Natural killer cell (primary cell): ENCODE results near the gene CHRM5. TPM values are rescaled to one million over a fixed set of nuclear protein-coding genes. Genes with fewer than 3 reads are reported as not detected.

ENCODE experiments used
- ATAC-seq, 3 donors: fragments of 150-1000 bp in 2 of 3; fragments of 200-7000 bp in 1 of 3; cut with Tn5 transposase; 1 replicate in 1 of 3; 2 replicates in 2 of 3; pipeline ENCODE4 v1.10.0; 2021; ENCODE audit warnings: mild to moderate bottlenecking in 2 of 3, moderate library complexity in 2 of 3
- DNase-seq, 2 donors: peaks; one replicate each; pipeline versions ENCODE4 v3.0.0 to v3.0.0-alpha.2; 2013 to 2021; ENCODE audit warnings: mixed read lengths in 1 of 2
- H3K27ac ChIP-seq: one replicate; pipeline ENCODE4 v1.5.1; 2013; ENCODE audit warnings: mild to moderate bottlenecking, low read length
- H3K27me3 ChIP-seq: one replicate; pipeline ENCODE4 v1.6.1; 2013; ENCODE audit warnings: low read length; ENCODE audit not compliant: control insufficient read depth, insufficient read depth
- H3K36me3 ChIP-seq: one replicate; pipeline ENCODE4 v1.6.1; 2013; ENCODE audit warnings: low read length; ENCODE audit not compliant: control insufficient read depth, insufficient read depth
- H3K4me1 ChIP-seq: one replicate; pipeline ENCODE4 v1.6.1; 2013; ENCODE audit warnings: low read length; ENCODE audit not compliant: control insufficient read depth, insufficient read depth
- H3K4me3 ChIP-seq: one replicate; pipeline ENCODE4 v1.5.1; 2013; ENCODE audit warnings: low read length
- H3K9me3 ChIP-seq: one replicate; pipeline ENCODE4 v1.6.1; 2013; ENCODE audit warnings: low read length; ENCODE audit not compliant: control insufficient read depth, insufficient read depth
- H3K27ac Mint-ChIP-seq, 2 donors: one replicate each; pipeline ENCODE4 v1.8.0; 2022; ENCODE audit warnings: mild to moderate bottlenecking in 2 of 2, mixed read lengths in 2 of 2, moderate library complexity in 1 of 2
- H3K27me3 Mint-ChIP-seq, 2 donors: one replicate each; pipeline ENCODE4 v1.8.0; 2022; ENCODE audit warnings: low read depth in 2 of 2, mixed read lengths in 2 of 2
- H3K36me3 Mint-ChIP-seq: one replicate; pipeline ENCODE4 v1.8.0; 2022; ENCODE audit warnings: mixed read lengths
- H3K4me1 Mint-ChIP-seq, 2 donors: one replicate each; pipeline ENCODE4 v1.8.0; 2022; ENCODE audit warnings: mixed read lengths in 2 of 2
- H3K4me3 Mint-ChIP-seq: one replicate; pipeline ENCODE4 v1.8.0; 2022; ENCODE audit warnings: mild to moderate bottlenecking, moderate library complexity, mixed read lengths
- H3K9me3 Mint-ChIP-seq, 2 donors: one replicate each; pipeline ENCODE4 v1.8.0; 2022; ENCODE audit warnings: mixed read lengths in 2 of 2
- WGBS: methylation state at CpG from one replicate; pipeline ENCODE4 v1.1.7; 2013; ENCODE audit warnings: missing lambda C conversion rate; ENCODE audit not compliant: insufficient coverage; 5-methylcytosine and 5-hydroxymethylcytosine counted together
- intact Hi-C: fragments of 100-400 bp; cut with micrococcal nuclease; formaldehyde crosslinking; loops from one replicate; pipeline ENCODE4 v1.14.2; 2022
- total RNA-seq, 4 donors: library from RNA; stranded (reverse); fragments of 120-200 nt in 1 of 4; gene quantifications; one replicate each; pipeline versions ENCODE4 v1.2.3 to v1.2.4, GENCODE V29; 2013 to 2022
- TF ChIP-seq, protein P1 (sequence below): fragments of 200-600 bp; IDR thresholded peaks from one replicate; pipeline ENCODE4 v1.8.0; 2022; ENCODE audit warnings: antibody characterized with exemption

The CHRM5 gene
- total RNA-seq, 3 donors from 2014 or later (not counting 1 experiment from before 2014, with no cell fraction given), result 0.12 TPM; not detected in 2

DNA sequence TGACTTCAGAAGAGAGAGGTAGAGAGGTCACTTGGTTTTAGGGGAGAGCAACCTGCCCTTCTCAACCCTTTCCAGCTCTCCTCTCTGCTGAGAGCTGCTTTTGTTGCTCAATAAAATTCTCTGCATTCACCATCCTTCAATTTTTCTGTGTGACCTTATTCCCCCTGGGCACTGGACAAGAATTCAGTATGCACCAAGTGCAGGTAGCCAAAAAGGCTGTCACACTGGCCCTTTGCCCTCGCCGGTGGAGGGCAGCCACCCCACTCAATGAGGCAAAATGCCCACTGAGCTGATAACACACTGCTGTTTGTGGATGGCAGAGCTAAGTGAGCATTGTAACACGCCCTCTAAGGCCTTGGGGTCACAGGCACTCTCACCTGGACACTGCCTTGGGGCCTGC is 146.4 kb downstream of the CHRM5 start:
- Mint-ChIP-seq H3K36me3 (no peaks in the 10 kb centered on the region), H3K9me3 (no peaks in the 10 kb centered on the region), H3K27me3 (peaks cover 8 to 23% of the 10 kb centered on the region in 2 donors), H3K4me1 (no peaks in the 10 kb centered on the region), H3K4me3 (no peak overlapping the region), H3K27ac (no peak overlapping the region)
- Histone ChIP-seq H3K27ac (no peak overlapping the region), H3K27me3 (no peaks in the 10 kb centered on the region), H3K36me3 (no peaks in the 10 kb centered on the region), H3K4me3 (no peak overlapping the region), H3K9me3 (no peaks in the 10 kb centered on the region), H3K4me1 (no peaks in the 10 kb centered on the region)
- ATAC-seq (no peak), DNase-seq (no peak)
- intact Hi-C loops, result no loop called here
- TF ChIP-seq, protein P1, sequence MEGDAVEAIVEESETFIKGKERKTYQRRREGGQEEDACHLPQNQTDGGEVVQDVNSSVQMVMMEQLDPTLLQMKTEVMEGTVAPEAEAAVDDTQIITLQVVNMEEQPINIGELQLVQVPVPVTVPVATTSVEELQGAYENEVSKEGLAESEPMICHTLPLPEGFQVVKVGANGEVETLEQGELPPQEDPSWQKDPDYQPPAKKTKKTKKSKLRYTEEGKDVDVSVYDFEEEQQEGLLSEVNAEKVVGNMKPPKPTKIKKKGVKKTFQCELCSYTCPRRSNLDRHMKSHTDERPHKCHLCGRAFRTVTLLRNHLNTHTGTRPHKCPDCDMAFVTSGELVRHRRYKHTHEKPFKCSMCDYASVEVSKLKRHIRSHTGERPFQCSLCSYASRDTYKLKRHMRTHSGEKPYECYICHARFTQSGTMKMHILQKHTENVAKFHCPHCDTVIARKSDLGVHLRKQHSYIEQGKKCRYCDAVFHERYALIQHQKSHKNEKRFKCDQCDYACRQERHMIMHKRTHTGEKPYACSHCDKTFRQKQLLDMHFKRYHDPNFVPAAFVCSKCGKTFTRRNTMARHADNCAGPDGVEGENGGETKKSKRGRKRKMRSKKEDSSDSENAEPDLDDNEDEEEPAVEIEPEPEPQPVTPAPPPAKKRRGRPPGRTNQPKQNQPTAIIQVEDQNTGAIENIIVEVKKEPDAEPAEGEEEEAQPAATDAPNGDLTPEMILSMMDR, result no peak
- 92% methylated on average over 3 of the region's 3 CpGs for WGBS

DNA sequence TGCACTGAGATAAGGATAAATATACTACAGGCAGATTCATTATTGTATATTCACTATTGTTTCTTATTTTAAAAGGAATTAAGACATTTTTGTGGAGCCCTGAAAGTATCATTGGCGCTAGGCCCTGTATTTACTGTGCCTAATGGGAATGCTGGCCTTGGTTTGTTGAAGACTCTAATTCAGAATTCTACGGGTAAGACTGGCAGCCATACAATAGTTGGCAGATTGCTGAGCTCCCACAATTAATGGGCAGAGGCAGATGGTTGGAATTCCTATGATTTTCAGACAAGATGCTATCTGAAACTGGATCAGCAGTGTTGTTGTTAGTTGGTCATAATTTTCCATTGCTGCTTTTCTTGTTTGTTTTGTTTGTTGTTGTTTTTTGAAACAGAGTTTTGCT is 148.3 kb downstream of the CHRM5 start:
- no peaks in the 10 kb centered on the region for H3K9me3 ChIP-seq
- Mint-ChIP-seq H3K27ac (no peak overlapping the region), H3K27me3 (peaks cover 11 to 34% of the 10 kb centered on the region in 2 donors), H3K36me3 (no peaks in the 10 kb centered on the region), H3K4me3 (no peak overlapping the region), H3K4me1 (no peaks in the 10 kb centered on the region), H3K9me3 (no peaks in the 10 kb centered on the region)
- H3K27me3 ChIP-seq, result no peaks in the 10 kb centered on the region
- ATAC-seq (no peak), DNase-seq (no peak)
- intact Hi-C loops, result no loop called here
- no peak overlapping the region for H3K27ac ChIP-seq
- H3K4me3 ChIP-seq, result no peak overlapping the region
- TF ChIP-seq, protein P1, result no peak
- no peaks in the 10 kb centered on the region for H3K36me3 ChIP-seq
- 94% methylated on average over 2 of the region's 2 CpGs for WGBS
- H3K4me1 ChIP-seq, result no peaks in the 10 kb centered on the region

Other genes starting within 250 kb of the CHRM5 start
- 10 to 100 TPM in 1 of 3 donors, 1 to 10 TPM in 2; 9.8 to 11.8 (median 9.9) TPM for gene AVEN, start 70.7 kb downstream of the CHRM5 start, total RNA-seq
- gene EMC7, start 133.4 kb downstream of the CHRM5 start, total RNA-seq, result 10 to 100 TPM; 55.9 to 60.8 (median 59.6) TPM
- gene PGBD4, start 133.6 kb downstream of the CHRM5 start, total RNA-seq, result 1 to 10 TPM; 3.2 to 4.2 (median 4.0) TPM
- 10 to 100 TPM; 24.0 to 33.8 (median 26.1) TPM for gene KATNBL1, start 241.6 kb downstream of the CHRM5 start, total RNA-seq